H9 (cell line): ENCODE data around the gene IL20. TPM values are rescaled to one million over a fixed set of nuclear protein-coding genes. Genes with fewer than 3 reads are reported as not detected.

ENCODE experiments used
- DNase-seq: peaks from one replicate; pipeline ENCODE4 v3.0.0-alpha.2; 2017
- H2AFZ ChIP-seq: one replicate; pipeline ENCODE4 v1.6.1; 2013; ENCODE audit warnings: mild to moderate bottlenecking, low read length, control low read depth, moderate library complexity
- H2AK5ac ChIP-seq: 2 replicates; pipeline ENCODE4 v1.6.1; 2013; ENCODE audit warnings: low read length, control low read depth, mixed read lengths; ENCODE audit not compliant: insufficient read length
- H2BK120ac ChIP-seq: one replicate; pipeline ENCODE4 v1.6.1; 2013; ENCODE audit warnings: low read depth, mild to moderate bottlenecking, low read length, control low read depth, inconsistent platforms; ENCODE audit not compliant: poor library complexity, severe bottlenecking
- H2BK12ac ChIP-seq: 2 replicates; pipeline ENCODE4 v1.6.1; 2013; ENCODE audit warnings: low read length, control low read depth, mixed read lengths, low read depth; ENCODE audit not compliant: insufficient read length
- H2BK15ac ChIP-seq: 2 replicates; pipeline ENCODE4 v1.6.1; 2013; ENCODE audit warnings: low read depth, low read length, control low read depth
- H2BK20ac ChIP-seq: one replicate; pipeline ENCODE4 v1.6.1; 2013; ENCODE audit warnings: low read depth, mild to moderate bottlenecking, low read length, control low read depth, inconsistent platforms; ENCODE audit not compliant: poor library complexity, severe bottlenecking
- H2BK5ac ChIP-seq: 2 replicates; pipeline ENCODE4 v1.6.1; 2013; ENCODE audit warnings: low read length, control low read depth, mixed read lengths; ENCODE audit not compliant: insufficient read length
- H3K14ac ChIP-seq: 2 replicates; pipeline ENCODE4 v1.6.1; 2013; ENCODE audit warnings: low read length, control low read depth; ENCODE audit not compliant: insufficient read depth
- H3K18ac ChIP-seq: 2 replicates; pipeline ENCODE4 v1.6.1; 2013; ENCODE audit warnings: low read depth, mild to moderate bottlenecking, mixed read lengths, low read length, control low read depth; ENCODE audit not compliant: insufficient read length
- H3K23ac ChIP-seq: 2 replicates; pipeline ENCODE4 v1.6.1; 2013; ENCODE audit warnings: low read length, control low read depth, mixed read lengths, low read depth; ENCODE audit not compliant: insufficient read length
- H3K23me2 ChIP-seq: 2 replicates; pipeline ENCODE4 v1.6.1; 2013; ENCODE audit warnings: low read depth, mild to moderate bottlenecking, mixed read lengths, low read length, control low read depth; ENCODE audit not compliant: insufficient read length, poor library complexity, severe bottlenecking
- H3K27ac ChIP-seq: 2 replicates; pipeline ENCODE4 v1.5.1; 2013; ENCODE audit warnings: low read length, control low read depth, mixed read lengths, low read depth; ENCODE audit not compliant: insufficient read length
- H3K27me3 ChIP-seq: 2 replicates; pipeline ENCODE4 v1.6.1; 2013; ENCODE audit warnings: low read length, control low read depth, inconsistent platforms; ENCODE audit not compliant: insufficient read depth
- H3K4ac ChIP-seq: 2 replicates; pipeline ENCODE4 v1.6.1; 2013; ENCODE audit warnings: low read depth, mild to moderate bottlenecking, control low read depth, inconsistent platforms, low read length, moderate library complexity
- H3K4me1 ChIP-seq: 2 replicates; pipeline ENCODE4 v1.6.1; 2013; ENCODE audit warnings: low read length, control low read depth, inconsistent platforms; ENCODE audit not compliant: insufficient read depth
- H3K4me2 ChIP-seq: 2 replicates; pipeline ENCODE4 v1.6.1; 2013; ENCODE audit warnings: low read length, control low read depth, mixed read lengths; ENCODE audit not compliant: insufficient read length, insufficient read depth
- H3K56ac ChIP-seq: 2 replicates; pipeline ENCODE4 v1.6.1; 2013; ENCODE audit warnings: low read depth, mild to moderate bottlenecking, mixed read lengths, low read length, control low read depth; ENCODE audit not compliant: insufficient read length
- H3K79me1 ChIP-seq: 2 replicates; pipeline ENCODE4 v1.6.1; 2013; ENCODE audit warnings: low read depth, mild to moderate bottlenecking, moderate library complexity, low read length, control low read depth, inconsistent platforms; ENCODE audit not compliant: insufficient read depth, poor library complexity, severe bottlenecking
- H3K79me2 ChIP-seq: 2 replicates; pipeline ENCODE4 v1.6.1; 2013; ENCODE audit warnings: low read length, control low read depth, inconsistent platforms; ENCODE audit not compliant: insufficient read depth
- H3K9ac ChIP-seq: 2 replicates; pipeline ENCODE4 v1.6.1; 2013; ENCODE audit warnings: low read length, control low read depth, mixed read lengths; ENCODE audit not compliant: insufficient read length; ENCODE audit errors: extremely low read depth
- H3K9me3 ChIP-seq: one replicate; pipeline ENCODE4 v1.6.1; 2013; ENCODE audit warnings: low read depth, low read length, inconsistent platforms; ENCODE audit not compliant: control insufficient read depth
- H3T11ph ChIP-seq: one replicate; pipeline ENCODE4 v1.6.1; 2013; ENCODE audit warnings: mild to moderate bottlenecking, low read length, control low read depth, inconsistent platforms
- H4K20me1 ChIP-seq: one replicate; pipeline ENCODE4 v1.6.1; 2013; ENCODE audit not compliant: control insufficient read depth, insufficient read length, insufficient read depth
- H4K5ac ChIP-seq: 2 replicates; pipeline ENCODE4 v1.6.1; 2013; ENCODE audit warnings: low read depth, mild to moderate bottlenecking, mixed read lengths, low read length, control low read depth; ENCODE audit not compliant: insufficient read length
- H4K8ac ChIP-seq: replicated peaks from 2 replicates; pipeline ENCODE4 v1.6.1; 2013; ENCODE audit warnings: low read length, control low read depth, mixed read lengths, low read depth; ENCODE audit not compliant: insufficient read length
- H4K91ac ChIP-seq: 2 replicates; pipeline ENCODE4 v1.6.1; 2013; ENCODE audit warnings: low read depth, mild to moderate bottlenecking, moderate library complexity, mixed read lengths, low read length, control low read depth; ENCODE audit not compliant: insufficient read length
- H3K27ac Mint-ChIP-seq, 3 experiments: 2 replicates in 2 of 3; 3 replicates in 1 of 3; pipeline ENCODE4 v1.8.0; 2020 to 2021; ENCODE audit warnings: mixed read lengths in 3 of 3, mild to moderate bottlenecking in 1 of 3, moderate library complexity in 1 of 3
- H3K27me3 Mint-ChIP-seq: 2 replicates; pipeline ENCODE4 v1.8.0; 2021; ENCODE audit warnings: low read depth, mild to moderate bottlenecking, moderate library complexity, mixed read lengths
- H3K36me3 Mint-ChIP-seq, 3 experiments: 2 replicates in 2 of 3; 3 replicates in 1 of 3; pipeline ENCODE4 v1.8.0; 2020 to 2021; ENCODE audit warnings: low read depth in 3 of 3, mixed read lengths in 3 of 3; ENCODE audit not compliant: insufficient read depth in 1 of 3
- H3K4me1 Mint-ChIP-seq, 2 experiments: 2 replicates each; pipeline ENCODE4 v1.8.0; 2020; ENCODE audit warnings: mixed read lengths in 2 of 2
- H3K4me3 Mint-ChIP-seq, 2 experiments: 2 replicates in 1 of 2; 3 replicates in 1 of 2; pipeline ENCODE4 v1.8.0; 2020 to 2021; ENCODE audit warnings: mild to moderate bottlenecking in 2 of 2, mixed read lengths in 2 of 2, moderate library complexity in 1 of 2
- H3K9me3 Mint-ChIP-seq, 2 experiments: 2 replicates in 1 of 2; 3 replicates in 1 of 2; pipeline ENCODE4 v1.8.0; 2020; ENCODE audit warnings: mild to moderate bottlenecking in 2 of 2, mixed read lengths in 2 of 2, moderate library complexity in 1 of 2
- total RNA-seq: library from RNA; stranded (reverse); gene quantifications from 2 replicates; pipeline ENCODE4 v1.2.1, GENCODE V29; 2021
- TF ChIP-seq, protein P1 (sequence below): fragments of 200-600 bp; sonication (generic); conservative IDR thresholded peaks from 3 replicates; pipeline ENCODE4 v1.8.0; 2021; ENCODE audit warnings: antibody characterized with exemption, mild to moderate bottlenecking

Gene IL20
- total RNA-seq, 1 experiment from 2014 or later = not detected

GRCh38 chr1:206878456-206878855 lies 13.0 kb downstream of the IL20 start:
- H3K9me3 Mint-ChIP-seq = peaks cover 31 to 38% of the 10 kb centered on the region in 2 experiments

More at GRCh38 chr1:206878456-206878855, 13.0 kb downstream of the IL20 start:
- H3K27me3 Mint-ChIP-seq = peaks cover 3% of the 10 kb centered on the region
- H3K79me2 ChIP-seq = no peaks in the 10 kb centered on the region
- H3K27ac Mint-ChIP-seq = no peak overlapping the region
- no peak overlapping the region for H3K4me2 ChIP-seq
- H4K8ac ChIP-seq = no peak overlapping the region
- H3K14ac ChIP-seq = no peak overlapping the region
- no peak overlapping the region for H3K4ac ChIP-seq
- no peak overlapping the region for H3K27ac ChIP-seq
- no peak overlapping the region for H3K18ac ChIP-seq
- DNase-seq = no peak
- no peak overlapping the region for H3K9ac ChIP-seq
- H3K27me3 ChIP-seq = no peaks in the 10 kb centered on the region
- no peak overlapping the region for H4K5ac ChIP-seq
- H3K4me3 Mint-ChIP-seq = no peak overlapping the region
- H2BK20ac ChIP-seq = no peak overlapping the region
- H3K36me3 Mint-ChIP-seq = peaks cover 0 to 14% (median 4%) of the 10 kb centered on the region in 3 experiments; a peak in 5 of 7 replicates
- H3K4me1 ChIP-seq = no peaks in the 10 kb centered on the region
- no peaks in the 10 kb centered on the region for H3K79me1 ChIP-seq
- H3K23me2 ChIP-seq = no peaks in the 10 kb centered on the region
- no peak overlapping the region for H2BK15ac ChIP-seq
- H3K56ac ChIP-seq = no peak overlapping the region
- no peak overlapping the region for H2BK5ac ChIP-seq
- no peak overlapping the region for H2AK5ac ChIP-seq
- H2AFZ ChIP-seq = no peak overlapping the region
- H4K91ac ChIP-seq = no peak overlapping the region
- H2BK120ac ChIP-seq = no peak overlapping the region
- H3T11ph ChIP-seq = no peak overlapping the region
- no peak overlapping the region for H2BK12ac ChIP-seq
- no peaks in the 10 kb centered on the region for H3K4me1 Mint-ChIP-seq
- no peaks in the 10 kb centered on the region for H4K20me1 ChIP-seq
- peaks cover 5% of the 10 kb centered on the region for H3K9me3 ChIP-seq
- H3K23ac ChIP-seq = no peak overlapping the region
- TF ChIP-seq, protein P1, sequence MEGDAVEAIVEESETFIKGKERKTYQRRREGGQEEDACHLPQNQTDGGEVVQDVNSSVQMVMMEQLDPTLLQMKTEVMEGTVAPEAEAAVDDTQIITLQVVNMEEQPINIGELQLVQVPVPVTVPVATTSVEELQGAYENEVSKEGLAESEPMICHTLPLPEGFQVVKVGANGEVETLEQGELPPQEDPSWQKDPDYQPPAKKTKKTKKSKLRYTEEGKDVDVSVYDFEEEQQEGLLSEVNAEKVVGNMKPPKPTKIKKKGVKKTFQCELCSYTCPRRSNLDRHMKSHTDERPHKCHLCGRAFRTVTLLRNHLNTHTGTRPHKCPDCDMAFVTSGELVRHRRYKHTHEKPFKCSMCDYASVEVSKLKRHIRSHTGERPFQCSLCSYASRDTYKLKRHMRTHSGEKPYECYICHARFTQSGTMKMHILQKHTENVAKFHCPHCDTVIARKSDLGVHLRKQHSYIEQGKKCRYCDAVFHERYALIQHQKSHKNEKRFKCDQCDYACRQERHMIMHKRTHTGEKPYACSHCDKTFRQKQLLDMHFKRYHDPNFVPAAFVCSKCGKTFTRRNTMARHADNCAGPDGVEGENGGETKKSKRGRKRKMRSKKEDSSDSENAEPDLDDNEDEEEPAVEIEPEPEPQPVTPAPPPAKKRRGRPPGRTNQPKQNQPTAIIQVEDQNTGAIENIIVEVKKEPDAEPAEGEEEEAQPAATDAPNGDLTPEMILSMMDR = peak; percentile 37; the same call in 2 of the 3 replicates
